Activated CD4-positive, alpha-beta memory T cell treated with anti-CD3 and anti-CD28 coated beads, Interleukin-2, amount 10 ng/mL, durations not matched to agents 7 days and 5 days (primary cell): ENCODE data around the gene PCDH7. TPM values are rescaled to one million over a fixed set of nuclear protein-coding genes. Genes with fewer than 3 reads are reported as not detected.

ENCODE experiments used
- CTCF ChIA-PET: fragments of 350-600 bp; sonication (Branson Sonifier 250); formaldehyde crosslinking; loops from one replicate; lab custom pipeline; 2021; ENCODE audit warnings: antibody characterized with exemption, inconsistent platforms; lab: Charles Lee
- POLR2A ChIA-PET: fragments of 350-600 bp; sonication (Branson Sonifier 250); formaldehyde crosslinking; loops from one replicate; lab custom pipeline; 2021; ENCODE audit warnings: antibody characterized with exemption; lab: Charles Lee
- DNase-seq: peaks from one replicate; pipeline ENCODE4 v3.0.0-alpha.2; 2020
- H3K27ac Mint-ChIP-seq: one replicate; pipeline ENCODE4 v1.8.0; 2021; ENCODE audit warnings: mild to moderate bottlenecking, mixed read lengths
- H3K27me3 Mint-ChIP-seq: one replicate; pipeline ENCODE4 v1.8.0; 2021; ENCODE audit warnings: mixed read lengths
- H3K36me3 Mint-ChIP-seq: one replicate; pipeline ENCODE4 v1.8.0; 2021; ENCODE audit warnings: low read depth, mixed read lengths
- H3K4me1 Mint-ChIP-seq: one replicate; pipeline ENCODE4 v1.8.0; 2021; ENCODE audit warnings: mixed read lengths
- H3K4me3 Mint-ChIP-seq: one replicate; pipeline ENCODE4 v1.8.0; 2021; ENCODE audit warnings: mild to moderate bottlenecking, mixed read lengths
- H3K9me3 Mint-ChIP-seq: one replicate; pipeline ENCODE4 v1.8.0; 2021; ENCODE audit warnings: mixed read lengths
- total RNA-seq, 2 experiments: library from RNA; stranded (reverse); gene quantifications; one replicate each; pipeline ENCODE4 v1.2.3, GENCODE V29; 2021

The PCDH7 gene
- total RNA-seq, 2 experiments from 2014 or later = not detected

GRCh38 chr4:30746735-30747134, 26.6 kb downstream of the PCDH7 start:
- ChIA-PET CTCF (no interaction called here), POLR2A (no interaction called here)
- no peak for DNase-seq
- H3K9me3 Mint-ChIP-seq = no peaks in the 10 kb centered on the region
- no peak overlapping the region for H3K4me3 Mint-ChIP-seq
- H3K36me3 Mint-ChIP-seq = no peaks in the 10 kb centered on the region
- H3K27me3 Mint-ChIP-seq = no peaks in the 10 kb centered on the region
- H3K27ac Mint-ChIP-seq = no peak overlapping the region
- no peaks in the 10 kb centered on the region for H3K4me1 Mint-ChIP-seq

GRCh38 chr4:30753316-30753715, 33.1 kb downstream of the PCDH7 start:
- no peak overlapping the region for H3K27ac Mint-ChIP-seq
- no peaks in the 10 kb centered on the region for H3K4me1 Mint-ChIP-seq
- H3K9me3 Mint-ChIP-seq = no peaks in the 10 kb centered on the region
- H3K27me3 Mint-ChIP-seq = no peaks in the 10 kb centered on the region
- ChIA-PET POLR2A (no interaction called here), CTCF (no interaction called here)
- DNase-seq = no peak
- no peak overlapping the region for H3K4me3 Mint-ChIP-seq
- no peaks in the 10 kb centered on the region for H3K36me3 Mint-ChIP-seq

- Mint-ChIP-seq H3K4me1 (no peaks in the 10 kb centered on the region), H3K36me3 (no peaks in the 10 kb centered on the region), H3K27ac (no peak overlapping the region), H3K9me3 (no peaks in the 10 kb centered on the region), H3K4me3 (no peak overlapping the region), H3K27me3 (no peaks in the 10 kb centered on the region)
- ChIA-PET POLR2A (no interaction called here), CTCF (interaction anchor here (0.6 kb wide), 1 partner anchor 9 kb away, joined by 3 read pairs; no protein-coding TSS in a partner anchor)
- DNase-seq = no peak
These were observed 33.9 kb downstream of the PCDH7 start for GRCh38 chr4:30754021-30754420.

GRCh38 chr4:30755346-30755745, 35.2 kb downstream of the PCDH7 start:
- no peaks in the 10 kb centered on the region for H3K27me3 Mint-ChIP-seq
- DNase-seq = no peak
- H3K4me1 Mint-ChIP-seq = no peaks in the 10 kb centered on the region
- no peaks in the 10 kb centered on the region for H3K9me3 Mint-ChIP-seq
- no peak overlapping the region for H3K27ac Mint-ChIP-seq
- no peak overlapping the region for H3K4me3 Mint-ChIP-seq
- no peaks in the 10 kb centered on the region for H3K36me3 Mint-ChIP-seq
- POLR2A ChIA-PET = no interaction called here
- CTCF ChIA-PET = no interaction called here

- ChIA-PET POLR2A (no interaction called here), CTCF (no interaction called here)
- no peak overlapping the region for H3K4me3 Mint-ChIP-seq
- H3K27ac Mint-ChIP-seq = no peak overlapping the region
- no peaks in the 10 kb centered on the region for H3K36me3 Mint-ChIP-seq
- H3K27me3 Mint-ChIP-seq = no peaks in the 10 kb centered on the region
- DNase-seq = no peak
- no peaks in the 10 kb centered on the region for H3K9me3 Mint-ChIP-seq
- H3K4me1 Mint-ChIP-seq = no peaks in the 10 kb centered on the region
These were observed 36.4 kb downstream of the PCDH7 start for GRCh38 chr4:30756553-30756952.

- POLR2A ChIA-PET = no interaction called here
- H3K36me3 Mint-ChIP-seq = no peaks in the 10 kb centered on the region
- no peak for DNase-seq
- no peak overlapping the region for H3K27ac Mint-ChIP-seq
- no peaks in the 10 kb centered on the region for H3K4me1 Mint-ChIP-seq
- no peaks in the 10 kb centered on the region for H3K27me3 Mint-ChIP-seq
- no peak overlapping the region for H3K4me3 Mint-ChIP-seq
- CTCF ChIA-PET = no interaction called here
- no peaks in the 10 kb centered on the region for H3K9me3 Mint-ChIP-seq
These were observed 37.2 kb downstream of the PCDH7 start for GRCh38 chr4:30757357-30757756.

GRCh38 chr4:30760551-30760950, 40.4 kb downstream of the PCDH7 start:
- H3K36me3 Mint-ChIP-seq = no peaks in the 10 kb centered on the region
- H3K27ac Mint-ChIP-seq = no peak overlapping the region
- CTCF ChIA-PET = no interaction called here
- no peak overlapping the region for H3K4me3 Mint-ChIP-seq
- no peaks in the 10 kb centered on the region for H3K27me3 Mint-ChIP-seq
- no peaks in the 10 kb centered on the region for H3K4me1 Mint-ChIP-seq
- no peaks in the 10 kb centered on the region for H3K9me3 Mint-ChIP-seq
- POLR2A ChIA-PET = no interaction called here
- DNase-seq = no peak

- no peaks in the 10 kb centered on the region for H3K9me3 Mint-ChIP-seq
- ChIA-PET CTCF (no interaction called here), POLR2A (no interaction called here)
- H3K27ac Mint-ChIP-seq = no peak overlapping the region
- no peaks in the 10 kb centered on the region for H3K27me3 Mint-ChIP-seq
- DNase-seq = no peak
- no peak overlapping the region for H3K4me3 Mint-ChIP-seq
- H3K36me3 Mint-ChIP-seq = no peaks in the 10 kb centered on the region
- H3K4me1 Mint-ChIP-seq = no peaks in the 10 kb centered on the region
These were observed 43.2 kb downstream of the PCDH7 start for GRCh38 chr4:30763321-30763727.

GRCh38 chr4:30765022-30765421, 44.9 kb downstream of the PCDH7 start:
- CTCF ChIA-PET = no interaction called here
- POLR2A ChIA-PET = no interaction called here
- Mint-ChIP-seq H3K4me3 (no peak overlapping the region), H3K27ac (no peak overlapping the region), H3K27me3 (no peaks in the 10 kb centered on the region), H3K4me1 (no peaks in the 10 kb centered on the region), H3K36me3 (no peaks in the 10 kb centered on the region), H3K9me3 (no peaks in the 10 kb centered on the region)
- DNase-seq = no peak

- ChIA-PET POLR2A (no interaction called here), CTCF (no interaction called here)
- Mint-ChIP-seq H3K4me3 (no peak overlapping the region), H3K27ac (no peak overlapping the region), H3K4me1 (no peaks in the 10 kb centered on the region), H3K9me3 (no peaks in the 10 kb centered on the region), H3K27me3 (no peaks in the 10 kb centered on the region), H3K36me3 (no peaks in the 10 kb centered on the region)
- no peak for DNase-seq
These were observed 47.1 kb downstream of the PCDH7 start for GRCh38 chr4:30767147-30767845.

GRCh38 chr4:30768277-30768676, 48.1 kb downstream of the PCDH7 start:
- POLR2A ChIA-PET = no interaction called here
- Mint-ChIP-seq H3K9me3 (no peaks in the 10 kb centered on the region), H3K27me3 (no peaks in the 10 kb centered on the region), H3K4me1 (no peaks in the 10 kb centered on the region), H3K27ac (no peak overlapping the region), H3K36me3 (no peaks in the 10 kb centered on the region), H3K4me3 (no peak overlapping the region)
- CTCF ChIA-PET = no interaction called here
- DNase-seq = no peak

GRCh38 chr4:30769093-30769492, 48.9 kb downstream of the PCDH7 start:
- no peak for DNase-seq
- no peaks in the 10 kb centered on the region for H3K9me3 Mint-ChIP-seq
- no peaks in the 10 kb centered on the region for H3K4me1 Mint-ChIP-seq
- H3K27ac Mint-ChIP-seq = no peak overlapping the region
- H3K36me3 Mint-ChIP-seq = no peaks in the 10 kb centered on the region
- no peak overlapping the region for H3K4me3 Mint-ChIP-seq
- CTCF ChIA-PET = no interaction called here
- H3K27me3 Mint-ChIP-seq = no peaks in the 10 kb centered on the region
- POLR2A ChIA-PET = no interaction called here

- POLR2A ChIA-PET = no interaction called here
These were observed 49.9 kb downstream of the PCDH7 start for GRCh38 chr4:30770049-30770549.

GRCh38 chr4:30770812-30771211, 50.6 kb downstream of the PCDH7 start:
- no peak for DNase-seq
- Mint-ChIP-seq H3K4me3 (no peak overlapping the region), H3K9me3 (no peaks in the 10 kb centered on the region), H3K27me3 (no peaks in the 10 kb centered on the region), H3K4me1 (no peaks in the 10 kb centered on the region), H3K36me3 (no peaks in the 10 kb centered on the region), H3K27ac (no peak overlapping the region)
- CTCF ChIA-PET = no interaction called here
- POLR2A ChIA-PET = no interaction called here

More at GRCh38 chr4:30770049-30770549, 49.9 kb downstream of the PCDH7 start:
- CTCF ChIA-PET = no interaction called here
- Mint-ChIP-seq H3K36me3 (no peaks in the 10 kb centered on the region), H3K4me1 (no peaks in the 10 kb centered on the region), H3K27me3 (no peaks in the 10 kb centered on the region), H3K27ac (no peak overlapping the region), H3K9me3 (no peaks in the 10 kb centered on the region), H3K4me3 (no peak overlapping the region)
- DNase-seq = no peak
